ENCODE results near the gene APOD. TPM values are rescaled to one million over a fixed set of nuclear protein-coding genes. Genes with fewer than 3 reads are reported as not detected.
A peak's percentile ranks its signal among the peaks of the same experiment; 100 is the strongest.

APOD gene
- total RNA-seq, 2 donors from 2014 or later, result 0.30 to 0.54 TPM

- H3K36me3 Mint-ChIP-seq, result no peaks in the 10 kb centered on the region
- H3K27ac Mint-ChIP-seq, result no peak overlapping the region
- no peaks in the 10 kb centered on the region for H3K9me3 Mint-ChIP-seq
- ATAC-seq (no peak), DNase-seq (ENCODE audit: low spot score in 2 of 2) (no peak)
These were observed 9.0 kb downstream of the APOD start for GRCh38 chr3:195574497-195575304.

DNA sequence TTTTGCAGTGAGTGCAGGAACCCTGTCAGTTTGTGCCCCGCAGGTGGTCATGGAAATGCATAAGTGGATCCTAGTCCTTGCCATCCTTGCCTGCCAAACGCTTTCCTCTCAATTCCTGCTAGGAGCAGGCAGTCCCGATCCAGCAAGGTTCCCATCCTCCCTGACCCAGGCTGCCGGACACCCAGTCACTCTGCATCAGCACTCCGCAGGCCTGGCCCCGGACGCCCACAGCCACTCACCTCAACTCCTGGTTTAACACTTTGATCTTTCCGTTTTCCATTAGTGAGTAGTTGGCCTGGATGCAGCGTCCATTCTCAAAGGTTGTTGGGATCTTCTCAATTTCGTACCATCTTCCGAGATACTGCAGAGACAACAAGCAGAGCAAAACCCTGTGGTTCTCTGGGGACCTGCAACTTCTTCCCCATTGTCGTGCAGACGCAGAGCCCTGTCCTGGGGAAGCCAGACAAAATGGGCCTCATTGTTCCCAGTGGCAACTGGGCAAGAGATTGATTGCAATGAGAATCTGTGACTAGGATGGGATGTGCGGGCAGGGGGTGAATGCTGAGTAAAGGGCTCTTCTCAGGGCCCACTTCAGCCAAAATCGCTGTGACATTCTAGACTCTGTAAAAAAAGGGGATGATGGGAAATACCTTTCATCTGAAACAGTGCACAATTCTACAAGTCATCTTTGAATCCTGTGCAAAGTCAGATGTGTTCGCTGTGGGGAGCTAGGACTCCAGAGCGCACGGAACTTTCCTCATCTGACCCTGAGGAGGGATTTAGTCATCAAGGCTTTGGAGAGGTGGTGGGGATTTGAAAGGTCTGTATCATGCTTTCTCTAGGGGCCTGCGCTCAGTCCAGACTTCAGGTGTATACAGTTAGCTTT, 9.9 kb downstream of the APOD start:
- Mint-ChIP-seq H3K9me3 (no peaks in the 10 kb centered on the region), H3K27ac (no peak overlapping the region), H3K36me3 (no peaks in the 10 kb centered on the region)
- no peak for ATAC-seq
- no peak for DNase-seq (ENCODE audit: low spot score in 2 of 2)

GRCh38 chr3:195571361-195571760, 12.4 kb downstream of the APOD start:
- Mint-ChIP-seq H3K27ac (no peak overlapping the region), H3K36me3 (no peaks in the 10 kb centered on the region), H3K9me3 (no peaks in the 10 kb centered on the region)
- DNase-seq (ENCODE audit: low spot score in 2 of 2) (peak in 1 of 2 donors; percentile 0), ATAC-seq (no peak)

- no peaks in the 10 kb centered on the region for H3K36me3 Mint-ChIP-seq
- H3K27ac Mint-ChIP-seq, result no peak overlapping the region
- no peaks in the 10 kb centered on the region for H3K9me3 Mint-ChIP-seq
- DNase-seq (ENCODE audit: low spot score in 2 of 2) (no peak), ATAC-seq (no peak)
These were observed 12.8 kb downstream of the APOD start for GRCh38 chr3:195570912-195571311.

DNA sequence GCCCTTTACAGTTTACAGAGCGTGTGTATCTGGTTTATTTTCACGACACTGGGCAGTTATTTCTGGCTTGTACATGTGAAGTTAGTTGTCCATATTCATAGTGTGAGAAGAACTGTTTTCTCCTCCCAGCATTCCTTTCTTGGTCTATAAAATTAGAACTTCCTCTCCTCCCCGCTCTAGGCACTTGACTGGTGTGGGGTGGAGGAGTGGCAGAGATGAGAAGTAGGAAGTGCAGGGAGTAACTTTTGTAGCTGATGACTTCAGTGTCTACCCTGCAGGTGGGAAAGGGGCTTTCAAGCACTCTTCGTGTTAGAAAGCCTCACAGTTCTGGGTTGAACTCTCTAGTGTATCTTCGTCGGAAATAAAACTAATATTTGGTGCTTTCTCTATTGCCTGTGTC, 13.4 kb downstream of the APOD start:
- no peak for DNase-seq (ENCODE audit: low spot score in 2 of 2)
- no peaks in the 10 kb centered on the region for H3K36me3 Mint-ChIP-seq
- no peak overlapping the region for H3K27ac Mint-ChIP-seq
- no peaks in the 10 kb centered on the region for H3K9me3 Mint-ChIP-seq
- ATAC-seq, result no peak

DNA sequence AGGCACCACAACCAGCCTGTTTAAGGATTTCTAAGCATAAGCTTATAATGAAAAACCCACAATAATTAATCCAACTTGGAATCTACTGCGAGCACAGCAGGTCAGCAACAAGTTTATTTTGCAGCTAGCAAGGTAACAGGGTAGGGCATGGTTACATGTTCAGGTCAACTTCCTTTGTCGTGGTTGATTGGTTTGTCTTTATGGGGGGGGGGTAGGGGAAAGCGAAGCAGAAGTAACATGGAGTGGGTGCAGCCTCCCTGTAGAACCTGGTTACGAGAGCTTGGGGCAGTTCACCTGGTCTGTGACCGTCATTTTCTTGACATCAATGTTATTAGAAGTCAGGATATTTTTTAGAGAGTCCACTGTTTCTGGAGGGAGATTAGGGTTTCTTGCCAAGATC, 15.1 kb downstream of the APOD start:
- H3K36me3 Mint-ChIP-seq, result no peaks in the 10 kb centered on the region
- H3K27ac Mint-ChIP-seq, result no peak overlapping the region
- no peak for ATAC-seq
- no peak for DNase-seq (ENCODE audit: low spot score in 2 of 2)
- no peaks in the 10 kb centered on the region for H3K9me3 Mint-ChIP-seq

GRCh38 chr3:195566797-195567196, 16.9 kb downstream of the APOD start:
- no peak for ATAC-seq
- no peak overlapping the region for H3K27ac Mint-ChIP-seq
- no peak for DNase-seq (ENCODE audit: low spot score in 2 of 2)
- H3K36me3 Mint-ChIP-seq, result no peaks in the 10 kb centered on the region
- H3K9me3 Mint-ChIP-seq, result no peaks in the 10 kb centered on the region

DNA sequence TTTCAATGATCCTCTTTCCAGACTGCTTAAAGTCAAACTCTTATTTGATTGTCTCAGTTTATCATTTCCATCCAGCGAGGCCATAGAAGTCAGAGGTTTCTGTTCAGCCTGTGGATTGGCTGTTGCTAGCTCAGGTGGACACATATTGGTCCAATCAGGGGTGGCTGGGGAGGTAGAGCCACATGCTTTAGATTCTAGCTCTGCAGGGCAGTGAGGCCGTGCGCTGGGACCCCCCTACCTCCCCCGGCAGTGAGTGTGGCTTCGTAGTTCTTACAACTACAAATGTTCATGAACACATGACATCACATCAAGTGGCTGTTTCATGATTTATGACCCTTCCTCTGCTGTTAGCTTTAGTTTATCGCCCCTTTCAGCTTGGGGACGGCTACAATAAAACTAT, 18.0 kb downstream of the APOD start:
- no peak for ATAC-seq
- H3K9me3 Mint-ChIP-seq, result no peaks in the 10 kb centered on the region
- H3K36me3 Mint-ChIP-seq, result no peaks in the 10 kb centered on the region

DNA sequence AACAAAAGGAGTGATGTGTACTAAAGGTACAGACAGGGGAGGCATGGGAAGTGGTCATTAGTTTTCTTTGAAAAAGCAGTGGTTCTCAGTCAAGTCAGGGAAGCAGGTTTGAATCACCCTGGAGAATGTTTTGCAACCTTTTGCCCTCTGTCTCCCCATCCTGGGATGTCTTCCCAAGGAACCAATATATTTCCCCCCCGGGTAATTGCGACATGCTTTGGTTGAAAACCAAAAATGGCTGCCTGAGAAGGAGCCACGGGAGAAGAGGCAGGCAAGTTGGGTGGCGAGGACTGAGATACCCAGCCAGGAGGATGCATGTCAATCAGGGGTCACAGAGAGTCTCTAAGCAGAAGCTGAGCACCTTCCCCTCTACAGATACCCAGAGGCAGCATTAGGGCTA, 20.4 kb downstream of the APOD start:
- no peak for ATAC-seq
- H3K36me3 Mint-ChIP-seq, result no peaks in the 10 kb centered on the region
- no peaks in the 10 kb centered on the region for H3K9me3 Mint-ChIP-seq

More for the DNA sequence above, 18.0 kb downstream of the APOD start:
- H3K27ac Mint-ChIP-seq, result no peak overlapping the region
- no peak for DNase-seq (ENCODE audit: low spot score in 2 of 2)

GRCh38 chr3:195559723-195560409, 23.9 kb downstream of the APOD start:
- Mint-ChIP-seq H3K36me3 (no peaks in the 10 kb centered on the region), H3K27ac (no peak overlapping the region), H3K9me3 (no peaks in the 10 kb centered on the region)
- no peak for DNase-seq (ENCODE audit: low spot score in 2 of 2)
- no peak for ATAC-seq

More for the DNA sequence above, 20.4 kb downstream of the APOD start:
- no peak for DNase-seq (ENCODE audit: low spot score in 2 of 2)
- H3K27ac Mint-ChIP-seq, result no peak overlapping the region

- peak; percentile 15 to 69 for ATAC-seq
- Mint-ChIP-seq H3K36me3 (no peaks in the 10 kb centered on the region), H3K27ac (no peak overlapping the region), H3K9me3 (no peaks in the 10 kb centered on the region)
- DNase-seq (ENCODE audit: low spot score in 2 of 2), result no peak
These were observed 25.1 kb downstream of the APOD start for GRCh38 chr3:195558602-195559001.

DNA sequence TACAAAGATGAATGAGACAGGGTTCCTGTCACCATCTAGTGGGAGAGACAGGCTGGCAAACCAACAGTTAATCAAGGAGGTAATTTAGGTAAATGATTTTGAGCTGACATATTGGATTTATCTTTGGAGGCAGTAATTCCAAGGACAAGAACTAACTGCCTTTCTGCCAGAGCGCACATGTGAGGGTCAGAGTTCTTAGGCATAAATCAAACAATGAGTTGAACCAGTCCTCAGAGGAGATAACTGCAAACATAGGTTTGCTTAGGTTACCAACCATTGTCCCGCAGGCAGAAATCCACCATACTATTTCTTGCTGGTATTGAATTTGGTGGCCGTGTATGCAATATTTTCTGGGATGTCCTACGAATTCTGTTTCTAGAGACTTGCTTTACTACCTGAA, 26.4 kb downstream of the APOD start:
- no peak for DNase-seq (ENCODE audit: low spot score in 2 of 2)

GRCh38 chr3:195556390-195556789, 27.4 kb downstream of the APOD start:
- H3K36me3 Mint-ChIP-seq, result no peaks in the 10 kb centered on the region
- peak overlapping the region in 1 of 2 donors; percentile 86 for H3K27ac Mint-ChIP-seq
- ATAC-seq (peak in 1 of 2 donors; percentile 42), DNase-seq (ENCODE audit: low spot score in 2 of 2) (peak in 1 of 2 donors; percentile 33)
- H3K9me3 Mint-ChIP-seq, result no peaks in the 10 kb centered on the region

More for the DNA sequence above, 26.4 kb downstream of the APOD start:
- no peaks in the 10 kb centered on the region for H3K9me3 Mint-ChIP-seq
- no peak for ATAC-seq
- H3K36me3 Mint-ChIP-seq, result no peaks in the 10 kb centered on the region
- no peak overlapping the region for H3K27ac Mint-ChIP-seq

DNA sequence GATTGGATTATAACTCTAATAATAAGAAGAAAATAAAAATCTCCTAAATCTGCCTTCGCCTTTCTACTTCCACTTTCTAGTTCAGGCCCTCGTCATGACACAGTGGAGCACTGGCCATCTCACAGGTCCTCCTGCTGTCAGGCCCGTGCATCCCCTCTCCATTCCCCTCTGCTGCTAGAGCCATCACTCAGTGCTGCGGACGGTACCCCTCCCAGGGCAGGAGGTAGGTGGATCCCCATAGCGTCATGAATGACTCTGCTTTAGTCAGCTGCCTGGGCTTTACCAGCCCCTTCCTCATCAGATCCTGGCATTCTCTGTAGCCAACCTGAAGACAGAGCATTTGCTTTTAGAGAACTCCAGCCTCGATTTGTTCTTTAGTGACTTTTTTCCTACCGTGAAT, 28.6 kb downstream of the APOD start:
- Mint-ChIP-seq H3K9me3 (no peaks in the 10 kb centered on the region), H3K36me3 (no peaks in the 10 kb centered on the region), H3K27ac (peak overlapping the region; percentile 6 to 86)
- DNase-seq (ENCODE audit: low spot score in 2 of 2) (peak in 1 of 2 donors; percentile 33), ATAC-seq (peak; percentile 71 to 94)

DNA sequence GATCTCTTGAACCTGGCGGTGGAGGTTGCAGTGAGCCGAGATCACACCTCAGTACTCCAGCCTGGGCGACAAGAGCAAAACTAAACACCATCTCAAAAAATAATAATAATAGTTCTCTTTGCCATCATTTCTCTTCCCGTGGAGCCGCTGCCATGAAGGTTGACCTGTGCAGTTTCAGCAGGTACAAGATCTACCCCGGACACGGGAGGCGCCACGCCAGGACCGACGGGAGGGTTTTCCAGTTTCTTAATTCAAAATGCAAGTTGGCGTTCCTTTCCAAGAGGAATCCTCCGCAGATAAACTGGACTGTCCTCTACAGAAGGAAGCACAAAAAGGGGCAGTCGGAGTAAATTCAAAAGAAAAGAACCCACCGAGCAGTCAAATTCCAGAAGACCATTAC, 29.3 kb downstream of the APOD start:
- Mint-ChIP-seq H3K36me3 (no peaks in the 10 kb centered on the region), H3K9me3 (no peaks in the 10 kb centered on the region), H3K27ac (peak overlapping the region in 1 of 2 donors; percentile 86)
- no peak for ATAC-seq
- DNase-seq (ENCODE audit: low spot score in 2 of 2), result no peak

- H3K36me3 Mint-ChIP-seq, result no peaks in the 10 kb centered on the region
- DNase-seq (ENCODE audit: low spot score in 2 of 2) (no peak), ATAC-seq (no peak)
- H3K27ac Mint-ChIP-seq, result peak overlapping the region; percentile 0 to 47
- no peaks in the 10 kb centered on the region for H3K9me3 Mint-ChIP-seq
These were observed 30.5 kb downstream of the APOD start for GRCh38 chr3:195553268-195553667.
